Measurements from ENCODE around the gene HEPHL1.

Gene HEPHL1

GRCh38 chr11:94066901-94067429 lies 45.8 kb downstream of the HEPHL1 start:
- Histone ChIP-seq H3K4me1 (ENCODE audit: control insufficient read depth in 5 of 5, insufficient read depth in 5 of 5, low read length in 5 of 5) (no peaks in the 10 kb centered on the region), H3K9ac (ENCODE audit: low read length in 5 of 5) (no peak overlapping the region), H3K27ac (ENCODE audit: low read depth, low read length) (no peak overlapping the region), H3K9me3 (ENCODE audit: control insufficient read depth in 5 of 5, low read length in 5 of 5) (no peaks in the 10 kb centered on the region), H3K36me3 (ENCODE audit: control insufficient read depth in 5 of 5, insufficient read depth in 5 of 5, low read length in 5 of 5) (no peaks in the 10 kb centered on the region), H3K27me3 (ENCODE audit: control insufficient read depth in 5 of 5, insufficient read depth in 4 of 5, low read length in 5 of 5) (no peaks in the 10 kb centered on the region), H3K4me3 (ENCODE audit: low read depth in 1 of 5, low read length in 5 of 5) (no peak overlapping the region)

GRCh38 chr11:94068764-94069163 lies 47.6 kb downstream of the HEPHL1 start:
- no peak overlapping the region for H3K9ac ChIP-seq (ENCODE audit: low read length in 5 of 5)
- no peaks in the 10 kb centered on the region for H3K27me3 ChIP-seq (ENCODE audit: control insufficient read depth in 5 of 5, insufficient read depth in 4 of 5, low read length in 5 of 5)
- H3K36me3 ChIP-seq (ENCODE audit: control insufficient read depth in 5 of 5, insufficient read depth in 5 of 5, low read length in 5 of 5) = no peaks in the 10 kb centered on the region
- H3K9me3 ChIP-seq (ENCODE audit: control insufficient read depth in 5 of 5, low read length in 5 of 5) = no peaks in the 10 kb centered on the region
- no peak overlapping the region for H3K27ac ChIP-seq (ENCODE audit: low read depth, low read length)
- no peak overlapping the region for H3K4me3 ChIP-seq (ENCODE audit: low read depth in 1 of 5, low read length in 5 of 5)
- H3K4me1 ChIP-seq (ENCODE audit: control insufficient read depth in 5 of 5, insufficient read depth in 5 of 5, low read length in 5 of 5) = no peaks in the 10 kb centered on the region

GRCh38 chr11:94077552-94078293 lies 56.6 kb downstream of the HEPHL1 start:
- no peaks in the 10 kb centered on the region for H3K4me1 ChIP-seq (ENCODE audit: control insufficient read depth in 5 of 5, insufficient read depth in 5 of 5, low read length in 5 of 5)
- no peak overlapping the region for H3K27ac ChIP-seq (ENCODE audit: low read depth, low read length)
- H3K9ac ChIP-seq (ENCODE audit: low read length in 5 of 5) = no peak overlapping the region
- no peaks in the 10 kb centered on the region for H3K9me3 ChIP-seq (ENCODE audit: control insufficient read depth in 5 of 5, low read length in 5 of 5)
- peaks cover 0 to 3% (median 0%) of the 10 kb centered on the region in 5 donors for H3K27me3 ChIP-seq (ENCODE audit: control insufficient read depth in 5 of 5, insufficient read depth in 4 of 5, low read length in 5 of 5)
- H3K36me3 ChIP-seq (ENCODE audit: control insufficient read depth in 5 of 5, insufficient read depth in 5 of 5, low read length in 5 of 5) = no peaks in the 10 kb centered on the region
- no peak overlapping the region for H3K4me3 ChIP-seq (ENCODE audit: low read depth in 1 of 5, low read length in 5 of 5)

GRCh38 chr11:94084164-94084563 lies 63.0 kb downstream of the HEPHL1 start:
- Histone ChIP-seq H3K4me3 (ENCODE audit: low read depth in 1 of 5, low read length in 5 of 5) (no peak overlapping the region), H3K27ac (ENCODE audit: low read depth, low read length) (no peak overlapping the region), H3K9me3 (ENCODE audit: control insufficient read depth in 5 of 5, low read length in 5 of 5) (no peaks in the 10 kb centered on the region), H3K27me3 (ENCODE audit: control insufficient read depth in 5 of 5, insufficient read depth in 4 of 5, low read length in 5 of 5) (peaks cover 0 to 3% (median 0%) of the 10 kb centered on the region in 5 donors), H3K9ac (ENCODE audit: low read length in 5 of 5) (no peak overlapping the region), H3K36me3 (ENCODE audit: control insufficient read depth in 5 of 5, insufficient read depth in 5 of 5, low read length in 5 of 5) (no peaks in the 10 kb centered on the region), H3K4me1 (ENCODE audit: control insufficient read depth in 5 of 5, insufficient read depth in 5 of 5, low read length in 5 of 5) (no peaks in the 10 kb centered on the region)

GRCh38 chr11:94088906-94089305 lies 67.8 kb downstream of the HEPHL1 start:
- Histone ChIP-seq H3K4me1 (ENCODE audit: control insufficient read depth in 5 of 5, insufficient read depth in 5 of 5, low read length in 5 of 5) (no peaks in the 10 kb centered on the region), H3K27ac (ENCODE audit: low read depth, low read length) (no peak overlapping the region), H3K9me3 (ENCODE audit: control insufficient read depth in 5 of 5, low read length in 5 of 5) (peaks cover 0 to 10% (median 0%) of the 10 kb centered on the region in 5 donors), H3K36me3 (ENCODE audit: control insufficient read depth in 5 of 5, insufficient read depth in 5 of 5, low read length in 5 of 5) (no peaks in the 10 kb centered on the region), H3K27me3 (ENCODE audit: control insufficient read depth in 5 of 5, insufficient read depth in 4 of 5, low read length in 5 of 5) (peaks cover 0 to 4% (median 0%) of the 10 kb centered on the region in 5 donors), H3K4me3 (ENCODE audit: low read depth in 1 of 5, low read length in 5 of 5) (no peak overlapping the region), H3K9ac (ENCODE audit: low read length in 5 of 5) (no peak overlapping the region)

GRCh38 chr11:94089341-94089740 lies 68.2 kb downstream of the HEPHL1 start:
- Histone ChIP-seq H3K27me3 (ENCODE audit: control insufficient read depth in 5 of 5, insufficient read depth in 4 of 5, low read length in 5 of 5) (peaks cover 0 to 4% (median 0%) of the 10 kb centered on the region in 5 donors), H3K4me3 (ENCODE audit: low read depth in 1 of 5, low read length in 5 of 5) (no peak overlapping the region), H3K36me3 (ENCODE audit: control insufficient read depth in 5 of 5, insufficient read depth in 5 of 5, low read length in 5 of 5) (no peaks in the 10 kb centered on the region), H3K4me1 (ENCODE audit: control insufficient read depth in 5 of 5, insufficient read depth in 5 of 5, low read length in 5 of 5) (no peaks in the 10 kb centered on the region), H3K9ac (ENCODE audit: low read length in 5 of 5) (no peak overlapping the region), H3K27ac (ENCODE audit: low read depth, low read length) (no peak overlapping the region), H3K9me3 (ENCODE audit: control insufficient read depth in 5 of 5, low read length in 5 of 5) (peaks cover 0 to 10% (median 0%) of the 10 kb centered on the region in 5 donors)

- Histone ChIP-seq H3K9me3 (ENCODE audit: control insufficient read depth in 5 of 5, low read length in 5 of 5) (peaks cover 0 to 10% (median 0%) of the 10 kb centered on the region in 5 donors), H3K27ac (ENCODE audit: low read depth, low read length) (no peak overlapping the region), H3K27me3 (ENCODE audit: control insufficient read depth in 5 of 5, insufficient read depth in 4 of 5, low read length in 5 of 5) (peaks cover 0 to 4% (median 0%) of the 10 kb centered on the region in 5 donors), H3K4me3 (ENCODE audit: low read depth in 1 of 5, low read length in 5 of 5) (no peak overlapping the region), H3K36me3 (ENCODE audit: control insufficient read depth in 5 of 5, insufficient read depth in 5 of 5, low read length in 5 of 5) (no peaks in the 10 kb centered on the region), H3K4me1 (ENCODE audit: control insufficient read depth in 5 of 5, insufficient read depth in 5 of 5, low read length in 5 of 5) (no peaks in the 10 kb centered on the region), H3K9ac (ENCODE audit: low read length in 5 of 5) (no peak overlapping the region)
Observed at GRCh38 chr11:94090401-94090800, 69.2 kb downstream of the HEPHL1 start.

- H3K27ac ChIP-seq (ENCODE audit: low read depth, low read length) = no peak overlapping the region
- peaks cover 0 to 10% (median 0%) of the 10 kb centered on the region in 5 donors for H3K9me3 ChIP-seq (ENCODE audit: control insufficient read depth in 5 of 5, low read length in 5 of 5)
- no peaks in the 10 kb centered on the region for H3K4me1 ChIP-seq (ENCODE audit: control insufficient read depth in 5 of 5, insufficient read depth in 5 of 5, low read length in 5 of 5)
- no peaks in the 10 kb centered on the region for H3K36me3 ChIP-seq (ENCODE audit: control insufficient read depth in 5 of 5, insufficient read depth in 5 of 5, low read length in 5 of 5)
- no peak overlapping the region for H3K4me3 ChIP-seq (ENCODE audit: low read depth in 1 of 5, low read length in 5 of 5)
- no peak overlapping the region for H3K9ac ChIP-seq (ENCODE audit: low read length in 5 of 5)
- peaks cover 0 to 4% (median 0%) of the 10 kb centered on the region in 5 donors for H3K27me3 ChIP-seq (ENCODE audit: control insufficient read depth in 5 of 5, insufficient read depth in 4 of 5, low read length in 5 of 5)
Observed at GRCh38 chr11:94091091-94091490, 69.9 kb downstream of the HEPHL1 start.

GRCh38 chr11:94100253-94100652 lies 79.1 kb downstream of the HEPHL1 start:
- Histone ChIP-seq H3K4me1 (ENCODE audit: control insufficient read depth in 5 of 5, insufficient read depth in 5 of 5, low read length in 5 of 5) (no peaks in the 10 kb centered on the region), H3K27ac (ENCODE audit: low read depth, low read length) (no peak overlapping the region), H3K9me3 (ENCODE audit: control insufficient read depth in 5 of 5, low read length in 5 of 5) (no peaks in the 10 kb centered on the region), H3K36me3 (ENCODE audit: control insufficient read depth in 5 of 5, insufficient read depth in 5 of 5, low read length in 5 of 5) (no peaks in the 10 kb centered on the region), H3K27me3 (ENCODE audit: control insufficient read depth in 5 of 5, insufficient read depth in 4 of 5, low read length in 5 of 5) (no peaks in the 10 kb centered on the region), H3K4me3 (ENCODE audit: low read depth in 1 of 5, low read length in 5 of 5) (no peak overlapping the region), H3K9ac (ENCODE audit: low read length in 5 of 5) (no peak overlapping the region)

- H3K27ac ChIP-seq (ENCODE audit: low read depth, low read length) = no peak overlapping the region
Observed at GRCh38 chr11:94103471-94103870, 82.3 kb downstream of the HEPHL1 start.

More at GRCh38 chr11:94103471-94103870, 82.3 kb downstream of the HEPHL1 start:
- Histone ChIP-seq H3K4me1 (ENCODE audit: control insufficient read depth in 5 of 5, insufficient read depth in 5 of 5, low read length in 5 of 5) (no peaks in the 10 kb centered on the region), H3K36me3 (ENCODE audit: control insufficient read depth in 5 of 5, insufficient read depth in 5 of 5, low read length in 5 of 5) (no peaks in the 10 kb centered on the region), H3K9me3 (ENCODE audit: control insufficient read depth in 5 of 5, low read length in 5 of 5) (no peaks in the 10 kb centered on the region), H3K27me3 (ENCODE audit: control insufficient read depth in 5 of 5, insufficient read depth in 4 of 5, low read length in 5 of 5) (no peaks in the 10 kb centered on the region), H3K4me3 (ENCODE audit: low read depth in 1 of 5, low read length in 5 of 5) (no peak overlapping the region), H3K9ac (ENCODE audit: low read length in 5 of 5) (no peak overlapping the region)
